MM.1S (cell line): Measurements from ENCODE around the gene TRIM44.

Source experiments
- DNase-seq: peaks from one replicate; pipeline ENCODE4 v3.0.0-alpha.2; 2015
- H2AFZ ChIP-seq: fragments of 300-600 bp; sonication (generic); 2 replicates; pipeline ENCODE4 v1.6.0; 2016; ENCODE audit warnings: antibody characterized with exemption, low read length
- H3F3A ChIP-seq: fragments of 300-600 bp; sonication (generic); 2 replicates; pipeline ENCODE4 v1.6.1; 2016; ENCODE audit warnings: mild to moderate bottlenecking, antibody characterized with exemption, low read length, moderate library complexity, mixed read lengths; ENCODE audit not compliant: insufficient read depth
- H3K27ac ChIP-seq: fragments of 300-600 bp; sonication (generic); 2 replicates; pipeline ENCODE4 v1.5.1; 2016; ENCODE audit warnings: mild to moderate bottlenecking, low read length
- H3K27me3 ChIP-seq: fragments of 300-600 bp; sonication (generic); replicated peaks from 2 replicates; pipeline ENCODE4 v1.6.0; 2016; ENCODE audit warnings: low read length; ENCODE audit not compliant: insufficient read depth
- H3K36me3 ChIP-seq: fragments of 300-600 bp; sonication (generic); replicated peaks from 2 replicates; pipeline ENCODE4 v1.6.1; 2016; ENCODE audit warnings: mild to moderate bottlenecking, low read length, mixed read lengths; ENCODE audit not compliant: insufficient read depth
- H3K4me1 ChIP-seq: fragments of 300-600 bp; sonication (generic); 2 replicates; pipeline ENCODE4 v1.6.1; 2016; ENCODE audit warnings: low read length, mixed read lengths
- H3K4me2 ChIP-seq: fragments of 300-600 bp; sonication (generic); 2 replicates; pipeline ENCODE4 v1.6.0; 2016; ENCODE audit warnings: low read depth, low read length
- H3K4me3 ChIP-seq: fragments of 300-600 bp; sonication (generic); 2 replicates; pipeline ENCODE4 v1.5.1; 2016; ENCODE audit warnings: low read length, mixed read lengths
- H3K79me2 ChIP-seq: fragments of 300-600 bp; sonication (generic); 2 replicates; pipeline ENCODE4 v1.6.1; 2016; ENCODE audit warnings: mixed run types, low read length, mixed read lengths
- H3K9ac ChIP-seq: fragments of 300-600 bp; sonication (generic); 2 replicates; pipeline ENCODE4 v1.6.1; 2016; ENCODE audit warnings: low read length, mixed read lengths
- H3K9me2 ChIP-seq: fragments of 300-600 bp; sonication (generic); replicated peaks from 2 replicates; pipeline ENCODE4 v1.6.1; 2016; ENCODE audit warnings: mild to moderate bottlenecking, low read length, mixed read lengths; ENCODE audit not compliant: insufficient read depth
- H3K9me3 ChIP-seq: fragments of 300-600 bp; sonication (generic); replicated peaks from 2 replicates; pipeline ENCODE4 v1.6.1; 2016; ENCODE audit warnings: mild to moderate bottlenecking, low read length, mixed read lengths; ENCODE audit not compliant: insufficient read depth
- H4K20me1 ChIP-seq: fragments of 300-600 bp; sonication (generic); 2 replicates; pipeline ENCODE4 v1.6.1; 2016; ENCODE audit warnings: mild to moderate bottlenecking, low read length, moderate library complexity, mixed read lengths; ENCODE audit not compliant: insufficient read depth
- EZH2 ChIP-seq: fragments of 300-600 bp; sonication (generic); optimal IDR thresholded peaks from 2 replicates; pipeline ENCODE3; 2017; ENCODE audit warnings: low read depth, mild to moderate bottlenecking, antibody characterized with exemption, low read length, mixed read lengths
- EZH2phosphoT487 ChIP-seq: fragments of 300-600 bp; sonication (generic); IDR thresholded peaks from 2 replicates; pipeline ENCODE4 v1.6.1; 2018; ENCODE audit warnings: antibody characterized with exemption, low read length
- TF ChIP-seq, protein P1 (sequence below): fragments of 300-600 bp; sonication (generic); IDR thresholded peaks from 2 replicates; pipeline ENCODE4 v1.5.1; 2016; ENCODE audit warnings: antibody characterized with exemption, low read length, mixed read lengths

TRIM44 gene

DNA sequence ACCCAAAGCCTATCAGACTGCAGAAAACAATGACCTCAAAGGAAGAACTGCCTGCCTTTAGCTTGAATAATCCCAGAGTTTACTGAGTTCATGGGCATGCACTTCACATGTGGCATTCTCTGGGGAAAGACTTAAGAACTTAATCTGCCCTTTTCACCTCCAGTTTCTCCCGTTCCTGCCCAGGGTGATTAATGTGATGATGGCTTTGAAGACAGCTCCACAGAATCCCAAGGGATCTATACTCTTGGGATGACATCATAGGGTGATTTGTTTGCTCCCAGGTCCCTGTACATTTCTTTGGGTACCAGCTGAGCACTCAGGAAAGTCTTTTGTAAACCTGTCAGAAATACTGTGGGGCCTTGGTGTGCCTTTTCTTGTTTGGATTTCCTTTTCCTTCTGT, 30.3 kb upstream of the TRIM44 start:
- Histone ChIP-seq H3K79me2 (no peaks in the 10 kb centered on the region), H3K9me2 (no peaks in the 10 kb centered on the region), H3F3A (no peaks in the 10 kb centered on the region), H3K4me1 (no peaks in the 10 kb centered on the region), H3K9ac (no peak overlapping the region), H4K20me1 (no peaks in the 10 kb centered on the region), H3K36me3 (no peaks in the 10 kb centered on the region), H2AFZ (no peak overlapping the region), H3K27ac (no peak overlapping the region), H3K4me2 (no peak overlapping the region), H3K9me3 (no peaks in the 10 kb centered on the region), H3K27me3 (no peaks in the 10 kb centered on the region), H3K4me3 (no peak overlapping the region)
- DNase-seq, result no peak
- TF ChIP-seq EZH2phosphoT487 (no peak), EZH2 (no peak)
- TF ChIP-seq, protein P1, sequence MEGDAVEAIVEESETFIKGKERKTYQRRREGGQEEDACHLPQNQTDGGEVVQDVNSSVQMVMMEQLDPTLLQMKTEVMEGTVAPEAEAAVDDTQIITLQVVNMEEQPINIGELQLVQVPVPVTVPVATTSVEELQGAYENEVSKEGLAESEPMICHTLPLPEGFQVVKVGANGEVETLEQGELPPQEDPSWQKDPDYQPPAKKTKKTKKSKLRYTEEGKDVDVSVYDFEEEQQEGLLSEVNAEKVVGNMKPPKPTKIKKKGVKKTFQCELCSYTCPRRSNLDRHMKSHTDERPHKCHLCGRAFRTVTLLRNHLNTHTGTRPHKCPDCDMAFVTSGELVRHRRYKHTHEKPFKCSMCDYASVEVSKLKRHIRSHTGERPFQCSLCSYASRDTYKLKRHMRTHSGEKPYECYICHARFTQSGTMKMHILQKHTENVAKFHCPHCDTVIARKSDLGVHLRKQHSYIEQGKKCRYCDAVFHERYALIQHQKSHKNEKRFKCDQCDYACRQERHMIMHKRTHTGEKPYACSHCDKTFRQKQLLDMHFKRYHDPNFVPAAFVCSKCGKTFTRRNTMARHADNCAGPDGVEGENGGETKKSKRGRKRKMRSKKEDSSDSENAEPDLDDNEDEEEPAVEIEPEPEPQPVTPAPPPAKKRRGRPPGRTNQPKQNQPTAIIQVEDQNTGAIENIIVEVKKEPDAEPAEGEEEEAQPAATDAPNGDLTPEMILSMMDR, result no peak

DNA sequence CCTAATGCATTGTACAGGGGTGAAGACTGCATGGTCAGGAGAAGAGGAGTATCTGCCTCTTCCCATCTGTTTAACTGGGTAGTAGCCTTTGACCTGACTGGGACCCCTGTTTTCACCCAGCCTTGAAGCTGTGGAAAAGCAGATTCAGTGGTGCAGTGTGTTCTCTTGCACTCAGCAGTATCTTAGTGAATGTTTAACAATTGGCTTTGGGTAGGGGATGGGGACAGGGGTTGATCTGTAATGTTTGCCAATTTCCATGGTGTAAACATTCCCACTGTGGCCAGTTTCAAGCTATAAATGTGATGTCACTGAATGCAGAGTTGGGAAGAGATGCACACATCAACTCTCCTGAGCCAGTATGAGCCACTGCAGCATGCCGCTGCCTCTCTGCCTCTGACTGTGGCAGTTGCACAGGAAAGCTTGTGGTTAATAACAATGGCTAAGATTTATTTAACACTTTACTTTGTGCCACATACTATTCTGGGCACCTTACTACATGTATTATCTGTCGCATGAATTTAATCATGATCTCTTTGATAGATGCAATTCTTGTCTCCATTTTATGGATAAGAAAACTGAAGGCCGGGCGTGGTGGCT, 28.6 kb upstream of the TRIM44 start:
- Histone ChIP-seq H2AFZ (no peak overlapping the region), H3K9me2 (no peaks in the 10 kb centered on the region), H3K4me3 (no peak overlapping the region), H3F3A (no peaks in the 10 kb centered on the region), H4K20me1 (no peaks in the 10 kb centered on the region), H3K4me2 (no peak overlapping the region), H3K9ac (no peak overlapping the region), H3K4me1 (no peaks in the 10 kb centered on the region), H3K79me2 (no peaks in the 10 kb centered on the region), H3K27ac (no peak overlapping the region), H3K36me3 (no peaks in the 10 kb centered on the region), H3K9me3 (no peaks in the 10 kb centered on the region), H3K27me3 (no peaks in the 10 kb centered on the region)
- TF ChIP-seq, protein P1, result no peak
- TF ChIP-seq EZH2, result no peak
- no peak for TF ChIP-seq EZH2phosphoT487
- DNase-seq, result no peak

DNA sequence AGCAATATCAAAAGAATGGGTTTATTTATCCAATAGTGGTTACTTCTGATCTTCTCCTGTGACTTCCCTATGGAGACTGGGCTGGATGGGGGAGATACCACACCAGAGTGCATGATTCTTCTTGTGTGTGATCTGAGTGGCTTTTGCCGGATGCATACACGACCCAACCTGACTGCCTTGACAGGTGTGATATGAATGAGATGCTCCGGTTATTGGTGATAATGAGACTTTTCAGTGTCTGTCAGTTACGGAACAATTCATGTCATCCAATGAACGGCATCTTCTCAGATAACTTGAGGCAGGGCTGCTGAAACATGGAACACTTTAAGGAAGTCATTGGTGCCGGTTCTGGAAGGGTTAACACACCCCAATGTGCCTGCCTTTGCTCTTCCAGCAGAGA, 26.6 kb upstream of the TRIM44 start:
- no peaks in the 10 kb centered on the region for H3K36me3 ChIP-seq
- H3K79me2 ChIP-seq, result no peaks in the 10 kb centered on the region
- TF ChIP-seq, protein P1, result no peak
- TF ChIP-seq EZH2 (no peak), EZH2phosphoT487 (no peak)
- H3F3A ChIP-seq, result no peaks in the 10 kb centered on the region
- H3K9me3 ChIP-seq, result no peaks in the 10 kb centered on the region
- H4K20me1 ChIP-seq, result no peaks in the 10 kb centered on the region
- H3K9me2 ChIP-seq, result no peaks in the 10 kb centered on the region
- H3K27ac ChIP-seq, result no peak overlapping the region
- no peak overlapping the region for H3K4me2 ChIP-seq
- H3K4me1 ChIP-seq, result no peaks in the 10 kb centered on the region
- H3K9ac ChIP-seq, result no peak overlapping the region
- no peaks in the 10 kb centered on the region for H3K27me3 ChIP-seq
- H3K4me3 ChIP-seq, result no peak overlapping the region
- DNase-seq, result no peak
- no peak overlapping the region for H2AFZ ChIP-seq
